HEK293T (cell line): ENCODE data around the gene PGAM2.

Experiments used
- CTCF ChIA-PET: fragments of 350-600 bp; formaldehyde crosslinking; extraction: SDS; loops from one replicate; lab custom pipeline; 2021; ENCODE audit warnings: antibody characterized with exemption, inconsistent platforms; lab: Yijun Ruan, JAX
- POLR2A ChIA-PET: fragments of 350-600 bp; formaldehyde crosslinking; extraction: SDS; loops from one replicate; lab custom pipeline; 2020; ENCODE audit warnings: antibody characterized with exemption, inconsistent platforms; lab: Yijun Ruan, JAX
- DNase-seq: peaks from one replicate; pipeline ENCODE4 v3.0.0; 2012; ENCODE audit warnings: mixed read lengths; ENCODE audit errors: extremely low spot score
- ARNT ChIP-seq: fragments of 450-650 bp; IDR thresholded peaks from 2 replicates; pipeline ENCODE4 v1.6.1; 2017; ENCODE audit warnings: mild to moderate bottlenecking
- BHLHE40 ChIP-seq: fragments of 450-650 bp; IDR thresholded peaks from 2 replicates; pipeline ENCODE4 v1.6.1; 2016; ENCODE audit warnings: mild to moderate bottlenecking, moderate library complexity, borderline replicate concordance
- CTBP1 ChIP-seq: fragments of 450-650 bp; IDR thresholded peaks from 2 replicates; pipeline ENCODE4 v1.6.1; 2016; ENCODE audit warnings: borderline replicate concordance
- ELF4 ChIP-seq: fragments of 450-650 bp; IDR thresholded peaks from 2 replicates; pipeline ENCODE4 v1.6.1; 2017; ENCODE audit warnings: antibody characterized with exemption
- FOXA1 ChIP-seq: fragments of 450-650 bp; IDR thresholded peaks from 2 replicates; pipeline ENCODE4 v1.6.1; 2016; ENCODE audit warnings: mild to moderate bottlenecking
- FOXK2 ChIP-seq: fragments of 450-650 bp; IDR thresholded peaks from 2 replicates; pipeline ENCODE4 v1.6.1; 2016; ENCODE audit warnings: mild to moderate bottlenecking
- FOXM1 ChIP-seq: fragments of 450-650 bp; IDR thresholded peaks from 2 replicates; pipeline ENCODE4 v1.6.1; 2017; ENCODE audit warnings: mild to moderate bottlenecking, borderline replicate concordance
- HDGF ChIP-seq: fragments of 450-650 bp; IDR thresholded peaks from 2 replicates; pipeline ENCODE4 v1.6.1; 2017; ENCODE audit warnings: antibody characterized with exemption, borderline replicate concordance
- L3MBTL2 ChIP-seq: fragments of 450-650 bp; conservative IDR thresholded peaks from 2 replicates; pipeline ENCODE4 v1.6.1; 2016; ENCODE audit warnings: mild to moderate bottlenecking
- LEF1 ChIP-seq: fragments of 450-650 bp; IDR thresholded peaks from 2 replicates; pipeline ENCODE4 v1.6.1; 2017; ENCODE audit warnings: mild to moderate bottlenecking, borderline replicate concordance
- NFRKB ChIP-seq: fragments of 450-650 bp; IDR thresholded peaks from 2 replicates; pipeline ENCODE4 v1.6.1; 2016; ENCODE audit warnings: mild to moderate bottlenecking, moderate library complexity
- PKNOX1 ChIP-seq: fragments of 450-650 bp; IDR thresholded peaks from 2 replicates; pipeline ENCODE4 v1.6.1; 2016
- SP1 ChIP-seq: fragments of 450-650 bp; IDR thresholded peaks from 2 replicates; pipeline ENCODE4 v1.6.1; 2017
- SUZ12 ChIP-seq: fragments of 450-650 bp; IDR thresholded peaks from 2 replicates; pipeline ENCODE4 v1.6.1; 2016; ENCODE audit warnings: mild to moderate bottlenecking
- TARDBP ChIP-seq: fragments of 450-650 bp; IDR thresholded peaks from 2 replicates; pipeline ENCODE4 v1.6.1; 2016
- ZNF384 ChIP-seq: fragments of 450-650 bp; IDR thresholded peaks from 2 replicates; pipeline ENCODE4 v1.6.1; 2016

The PGAM2 gene

DNA sequence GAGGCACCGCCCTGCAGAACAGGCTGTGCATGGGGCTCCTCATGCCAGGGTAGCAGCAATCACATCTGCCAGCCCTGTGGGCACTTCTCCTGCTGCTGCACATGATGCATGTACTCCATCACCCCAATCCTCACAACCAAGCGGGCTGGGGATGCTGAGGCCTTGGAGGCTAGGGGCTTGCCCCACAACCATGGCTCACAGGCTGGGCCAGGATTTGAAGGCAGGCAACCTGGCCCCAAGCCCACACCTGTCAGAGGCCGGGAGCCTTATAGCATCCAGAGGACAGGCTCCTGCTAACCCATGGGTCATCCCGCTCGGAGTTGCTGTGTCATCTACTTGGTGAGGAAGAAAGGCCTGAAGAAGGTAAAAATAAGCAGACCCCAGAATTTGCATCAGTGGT, 14.8 kb upstream of the PGAM2 start:
- ChIA-PET POLR2A (interaction anchor here (1.7 kb wide), 1 partner anchor 43 kb away, joined by 9 read pairs; the partner anchor contains the start of gene POLD2), CTCF (no interaction called here)
- TF ChIP-seq SP1 (no peak), ARNT (no peak), FOXM1 (no peak), PKNOX1 (no peak), ZNF384 (no peak), TARDBP (no peak), BHLHE40 (no peak), FOXK2 (no peak), SUZ12 (no peak), L3MBTL2 (no peak), NFRKB (no peak), HDGF (no peak), ELF4 (no peak), CTBP1 (no peak), FOXA1 (no peak)
- DNase-seq, result no peak

- no peak for TF ChIP-seq FOXM1
- no peak for TF ChIP-seq SP1
- TF ChIP-seq BHLHE40, result no peak
- no peak for TF ChIP-seq HDGF
- TF ChIP-seq ARNT, result no peak
- TF ChIP-seq FOXA1, result no peak
- no peak for TF ChIP-seq L3MBTL2
- no peak for TF ChIP-seq SUZ12
- TF ChIP-seq PKNOX1, result no peak
- no peak for TF ChIP-seq TARDBP
- no peak for TF ChIP-seq NFRKB
- no peak for TF ChIP-seq FOXK2
- no peak for TF ChIP-seq CTBP1
- TF ChIP-seq ELF4, result no peak
- TF ChIP-seq LEF1, result no peak
- no peak for TF ChIP-seq ZNF384
- ChIA-PET POLR2A (interaction anchor here (1.7 kb wide), 1 partner anchor 43 kb away, joined by 9 read pairs; the partner anchor contains the start of gene POLD2), CTCF (no interaction called here)
- no peak for DNase-seq
Observed at GRCh38 chr7:44079331-44080021, 14.1 kb upstream of the PGAM2 start.

DNA sequence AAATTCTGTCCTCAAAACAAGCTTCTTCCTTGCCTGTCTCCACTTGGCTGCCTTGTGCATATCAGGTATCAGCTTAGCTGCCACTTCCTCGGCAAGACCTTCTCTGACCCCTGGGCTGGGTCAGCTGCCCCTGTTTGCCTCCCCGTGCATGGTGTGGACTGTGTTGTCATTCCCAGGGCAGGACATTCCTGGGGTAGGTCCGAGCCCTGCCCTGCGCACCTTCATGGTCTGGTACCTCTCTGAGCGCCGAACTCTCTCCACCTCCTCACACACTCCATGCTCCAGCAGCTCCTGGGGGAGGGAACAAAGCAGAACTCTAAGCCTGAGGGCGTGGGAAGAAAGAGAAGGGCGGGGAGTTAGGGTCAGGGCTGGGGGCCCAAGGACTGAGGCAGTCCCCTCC, 13.2 kb upstream of the PGAM2 start:
- TF ChIP-seq ZNF384 (no peak), FOXA1 (no peak), FOXM1 (no peak), L3MBTL2 (no peak), NFRKB (no peak), PKNOX1 (no peak), HDGF (no peak), BHLHE40 (no peak), SP1 (no peak), SUZ12 (no peak), LEF1 (no peak), ARNT (no peak), TARDBP (no peak), CTBP1 (no peak), ELF4 (no peak), FOXK2 (no peak)
- no peak for DNase-seq
- ChIA-PET POLR2A (no interaction called here), CTCF (no interaction called here)

DNA sequence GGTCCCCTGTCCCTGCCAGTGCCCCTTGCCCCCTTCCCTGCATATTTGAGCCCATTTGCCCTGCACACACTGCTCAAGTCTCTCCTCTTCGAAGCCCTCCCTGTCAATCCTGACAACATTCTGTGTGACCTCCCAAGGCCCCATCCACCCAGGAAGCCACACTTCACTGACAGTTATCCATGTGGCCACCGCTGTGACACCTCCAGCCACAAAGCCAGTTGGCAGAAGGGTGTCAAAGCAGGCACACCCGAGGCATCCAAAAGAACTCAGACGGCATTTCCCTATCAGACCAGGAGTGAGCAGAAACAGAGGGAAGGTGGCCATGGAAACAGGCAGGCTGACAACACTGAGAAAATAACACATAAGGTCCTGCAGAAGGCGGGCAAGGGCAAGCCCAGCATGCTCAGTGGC, 12.3 kb upstream of the PGAM2 start:
- POLR2A ChIA-PET, result no interaction called here
- no peak for DNase-seq
- TF ChIP-seq PKNOX1 (no peak), NFRKB (no peak), SUZ12 (no peak), FOXA1 (no peak), TARDBP (no peak), ARNT (no peak), ELF4 (no peak), FOXK2 (no peak), HDGF (no peak)
- CTCF ChIA-PET, result no interaction called here

- DNase-seq, result no peak
- POLR2A ChIA-PET, result no interaction called here
- TF ChIP-seq CTBP1 (no peak), FOXA1 (no peak), NFRKB (no peak), TARDBP (no peak), FOXK2 (no peak), ELF4 (no peak), SUZ12 (no peak), BHLHE40 (no peak), L3MBTL2 (no peak), ARNT (no peak), LEF1 (no peak), FOXM1 (no peak), SP1 (no peak), ZNF384 (no peak)
- CTCF ChIA-PET, result no interaction called here
Observed at GRCh38 chr7:44077061-44077460, 11.7 kb upstream of the PGAM2 start.
